GM23338 (cell line): Measurements from ENCODE around the gene FRY. TPM values are rescaled to one million over a fixed set of nuclear protein-coding genes. Genes with fewer than 3 reads are reported as not detected.
A peak's percentile ranks its signal among the peaks of the same experiment; 100 is the strongest.

Source experiments
- ATAC-seq: fragments of 200-7000 bp; cut with Tn5 transposase; 3 replicates; pipeline ENCODE4 v1.9.1; 2020
- DNase-seq: peaks from one replicate; pipeline ENCODE4 v3.0.0-alpha.2; 2015; ENCODE audit warnings: low spot score
- H2AFZ ChIP-seq: fragments of 200-600 bp; sonication (generic); 2 replicates; pipeline ENCODE4 v1.8.0; 2016; ENCODE audit warnings: antibody characterized with exemption, mild to moderate bottlenecking, moderate library complexity
- H3F3A ChIP-seq: fragments of 200-600 bp; sonication (generic); replicated peaks from 2 replicates; pipeline ENCODE4 v1.8.0; 2017; ENCODE audit warnings: antibody characterized with exemption, mixed run types, low read depth
- H3K27ac ChIP-seq: fragments of 200-600 bp; sonication (generic); 2 replicates; pipeline ENCODE4 v1.6.1; 2016; ENCODE audit warnings: low read depth
- H3K27me3 ChIP-seq: fragments of 200-600 bp; sonication (generic); 2 replicates; pipeline ENCODE4 v1.8.0; 2016; ENCODE audit warnings: mild to moderate bottlenecking, mixed run types, moderate library complexity; ENCODE audit not compliant: insufficient read depth
- H3K36me3 ChIP-seq: fragments of 200-600 bp; sonication (generic); 2 replicates; pipeline ENCODE4 v1.8.0; 2016; ENCODE audit warnings: mild to moderate bottlenecking; ENCODE audit not compliant: insufficient read depth
- H3K4me1 ChIP-seq: fragments of 200-600 bp; sonication (generic); 2 replicates; pipeline ENCODE4 v1.8.0; 2016; ENCODE audit warnings: mild to moderate bottlenecking, moderate library complexity; ENCODE audit not compliant: insufficient read depth
- H3K4me2 ChIP-seq: fragments of 200-600 bp; sonication (generic); 2 replicates; pipeline ENCODE4 v1.7.1; 2017; ENCODE audit warnings: mixed run types
- H3K4me3 ChIP-seq: fragments of 200-600 bp; sonication (generic); 2 replicates; pipeline ENCODE4 v1.6.1; 2016; ENCODE audit warnings: mixed run types
- H3K79me2 ChIP-seq: fragments of 200-600 bp; sonication (generic); replicated peaks from 2 replicates; pipeline ENCODE4 v1.8.0; 2017; ENCODE audit warnings: mild to moderate bottlenecking; ENCODE audit not compliant: insufficient read depth
- H3K9me2 ChIP-seq: fragments of 200-600 bp; sonication (generic); 2 replicates; pipeline ENCODE4 v1.8.0; 2017; ENCODE audit not compliant: insufficient read depth
- H4K20me1 ChIP-seq: fragments of 200-600 bp; sonication (generic); replicated peaks from 2 replicates; pipeline ENCODE4 v1.8.0; 2017; ENCODE audit warnings: mild to moderate bottlenecking; ENCODE audit not compliant: insufficient read depth
- H3K27ac Mint-ChIP-seq: 2 replicates; pipeline ENCODE4 v1.8.0; 2020; ENCODE audit warnings: inconsistent platforms, mild to moderate bottlenecking, moderate library complexity, mixed read lengths
- H3K27me3 Mint-ChIP-seq: 3 replicates; pipeline ENCODE4 v1.8.0; 2022; ENCODE audit warnings: low read depth, mild to moderate bottlenecking, moderate library complexity, mixed read lengths, inconsistent platforms; ENCODE audit not compliant: insufficient read depth, poor library complexity
- H3K36me3 Mint-ChIP-seq: 3 replicates; pipeline ENCODE4 v1.8.0; 2021; ENCODE audit warnings: low read depth, mild to moderate bottlenecking, inconsistent platforms, moderate library complexity, mixed read lengths
- H3K4me1 Mint-ChIP-seq: 3 replicates; pipeline ENCODE4 v1.8.0; 2020; ENCODE audit warnings: mild to moderate bottlenecking, inconsistent platforms, mixed read lengths
- H3K4me3 Mint-ChIP-seq: 3 replicates; pipeline ENCODE4 v1.8.0; 2021; ENCODE audit warnings: moderate library complexity, mild to moderate bottlenecking, inconsistent platforms, mixed read lengths
- H3K9me3 Mint-ChIP-seq: 3 replicates; pipeline ENCODE4 v1.8.0; 2020; ENCODE audit warnings: moderate library complexity, mild to moderate bottlenecking, inconsistent platforms, mixed read lengths
- CREB1 ChIP-seq: fragments of 250-450 bp; sonication (Bioruptor Pico); IDR thresholded peaks from 2 replicates; pipeline ENCODE4 v1.5.0; 2020; ENCODE audit warnings: low read depth, mild to moderate bottlenecking, moderate library complexity
- CTCF ChIP-seq, 2 experiments: fragments of 200-600 bp in 1 of 2; sonication (generic) in 1 of 2; conservative IDR thresholded peaks; 2 replicates each; pipeline versions ENCODE4 v1.5.1 to v1.6.1; 2016 to 2017; ENCODE audit warnings: antibody characterized with exemption in 2 of 2, low read depth in 2 of 2, mild to moderate bottlenecking in 2 of 2, moderate library complexity in 1 of 2
- ETS1 ChIP-seq: IDR thresholded peaks from 2 replicates; pipeline ENCODE4 v1.6.1; 2016; ENCODE audit warnings: antibody characterized with exemption
- EZH2 ChIP-seq: fragments of 200-600 bp; sonication (generic); IDR thresholded peaks from one replicate; pipeline ENCODE4 v1.8.0; 2017; ENCODE audit warnings: antibody characterized with exemption, mild to moderate bottlenecking, low read depth; ENCODE audit not compliant: unreplicated experiment
- EZH2phosphoT487 ChIP-seq: fragments of 200-600 bp; sonication (generic); IDR thresholded peaks from one replicate; pipeline ENCODE4 v1.8.1; 2018; ENCODE audit warnings: antibody characterized with exemption; ENCODE audit not compliant: unreplicated experiment
- JUNB ChIP-seq: IDR thresholded peaks from one replicate; pipeline ENCODE4 v1.6.1; 2016; ENCODE audit warnings: antibody characterized with exemption; ENCODE audit not compliant: unreplicated experiment
- NANOG ChIP-seq: IDR thresholded peaks from 2 replicates; pipeline ENCODE4 v1.6.1; 2016; ENCODE audit warnings: antibody characterized with exemption, borderline replicate concordance
- POLR2AphosphoS5 ChIP-seq: IDR thresholded peaks from 2 replicates; pipeline ENCODE4 v1.6.1; 2016; ENCODE audit warnings: antibody characterized with exemption, low read depth
- REST ChIP-seq: IDR thresholded peaks from one replicate; pipeline ENCODE4 v1.6.1; 2018; ENCODE audit warnings: antibody characterized with exemption; ENCODE audit not compliant: unreplicated experiment
- STAT1 ChIP-seq: IDR thresholded peaks from one replicate; pipeline ENCODE4 v1.6.1; 2016; ENCODE audit warnings: antibody characterized with exemption; ENCODE audit not compliant: unreplicated experiment
- ZNF114 ChIP-seq: fragments of 250-450 bp; sonication (Bioruptor Pico); IDR thresholded peaks from 2 replicates; pipeline ENCODE4 v1.5.0; 2020; ENCODE audit warnings: mild to moderate bottlenecking, moderate library complexity
- ZNF331 ChIP-seq: fragments of 250-450 bp; sonication (Bioruptor Pico); IDR thresholded peaks from 2 replicates; pipeline ENCODE4 v1.5.0; 2020; ENCODE audit warnings: low read depth, mild to moderate bottlenecking, moderate library complexity
- ZNF462 ChIP-seq: fragments of 250-450 bp; sonication (Bioruptor Pico); IDR thresholded peaks from 2 replicates; pipeline ENCODE4 v1.5.0; 2020; ENCODE audit warnings: mild to moderate bottlenecking, moderate library complexity
- polyA plus RNA-seq: library from polyadenylated mRNA; unstranded; fragments of >200 nt; fragmentation: Nextera tagmentation; extraction: Ambion mirVana; gene quantifications from 2 replicates; pipeline ENCODE4 v1.2.1, GENCODE V29; 2016
- total RNA-seq: library from RNA; depleted of rRNA; stranded (reverse); fragments of >200 nt; shearing (Covaris generic); gene quantifications from 2 replicates; pipeline ENCODE4 v1.2.3, GENCODE V29; 2014

The FRY gene
- total and polyA plus RNA-seq, 2 experiments from 2014 or later: 2.4 to 10.1 TPM

- no peaks in the 10 kb centered on the region for H3K27me3 ChIP-seq
- no peaks in the 10 kb centered on the region for H3K9me2 ChIP-seq
- H3K27ac Mint-ChIP-seq: peak overlapping the region; percentile 40; the same call in 1 of the 2 replicates
- no peaks in the 10 kb centered on the region for H3K36me3 ChIP-seq
- no peaks in the 10 kb centered on the region for H3K4me1 ChIP-seq
- H3K4me3 Mint-ChIP-seq: no peak overlapping the region
- H3K27me3 Mint-ChIP-seq: peaks cover 7% of the 10 kb centered on the region
- peaks cover 9% of the 10 kb centered on the region for H3K9me3 Mint-ChIP-seq
- no peak overlapping the region for H3K4me3 ChIP-seq
- no peaks in the 10 kb centered on the region for H3F3A ChIP-seq
- DNase-seq: no peak
- no peaks in the 10 kb centered on the region for H4K20me1 ChIP-seq
- H3K36me3 Mint-ChIP-seq: peaks cover 9% of the 10 kb centered on the region
- H3K27ac ChIP-seq: no peak overlapping the region
- peak; percentile 47; the same call in 2 of the 3 replicates for ATAC-seq
- H2AFZ ChIP-seq: no peak overlapping the region
- H3K79me2 ChIP-seq: no peaks in the 10 kb centered on the region
- no peak overlapping the region for H3K4me2 ChIP-seq
- H3K4me1 Mint-ChIP-seq: peaks cover 6% of the 10 kb centered on the region
- TF ChIP-seq CTCF (conservative IDR thresholded peaks at IDR 0.05; ENCODE audit: low read depth in 2 of 2) (no peak), REST (no peak), POLR2AphosphoS5 (no peak), ZNF114 (no peak), CREB1 (CRISPR knock-in tag) (no peak), ZNF331 (no peak), EZH2phosphoT487 (no peak), ETS1 (no peak), JUNB (no peak), EZH2 (no peak), STAT1 (no peak), ZNF462 (CRISPR knock-in tag) (no peak), NANOG (no peak)
Measured at GRCh38 chr13:32117701-32118100, 86.1 kb downstream of the FRY start.
